Endothelial cell of umbilical vein (primary cell): ENCODE data around the gene NAAA. TPM values are rescaled to one million over a fixed set of nuclear protein-coding genes. Genes with fewer than 3 reads are reported as not detected.

Experiments
- Bru-seq: library from RNA; stranded (reverse); fragments of 400-500 nt; gene quantifications from one replicate; lab custom pipeline; 2021; lab: Mats Ljungman, UMichigan
- BruChase-seq, 2 experiments: library from RNA; stranded (reverse); fragments of 400-500 nt; gene quantifications; one replicate each; lab custom pipeline; 2021; lab: Mats Ljungman, UMichigan
- BruUV-seq: library from RNA; stranded (reverse); fragments of 400-500 nt; replicated peaks from 2 replicates; lab custom pipeline; 2021; lab: Mats Ljungman, UMichigan
- CTCF ChIA-PET: fragments of 300-600, 350-600 bp; sonication (Branson Sonifier 250); formaldehyde crosslinking; loops from one replicate; lab custom pipeline; 2021; ENCODE audit warnings: antibody characterized with exemption, inconsistent platforms; lab: Charles Lee
- POLR2A ChIA-PET: fragments of 300-600, 350-600 bp; sonication (Branson Sonifier 250); formaldehyde crosslinking; loops from one replicate; lab custom pipeline; 2021; ENCODE audit warnings: antibody characterized with exemption, inconsistent platforms; lab: Charles Lee
- DNase-seq: peaks from one replicate; pipeline ENCODE4 v3.0.0-alpha.2; 2011; ENCODE audit warnings: low read depth, low spot score
- FAIRE-seq: peaks from 2 replicates; lab custom pipeline; 2011; peaks lifted over from hg19 to GRCh38; lab: Jason Lieb, UNC
- H2AFZ ChIP-seq: 2 replicates; pipeline ENCODE4 v1.6.0; 2012; ENCODE audit warnings: low read depth, low read length, control low read depth, inconsistent platforms
- H3K27ac ChIP-seq: 2 replicates; pipeline ENCODE4 v1.5.1; 2011; ENCODE audit warnings: low read depth, mild to moderate bottlenecking, control low read depth, low read length, moderate library complexity; ENCODE audit not compliant: insufficient read depth
- H3K27me3 ChIP-seq, 2 experiments: 2 replicates each; pipeline versions ENCODE4 v1.6.0 to v1.6.1; 2011; ENCODE audit warnings: low read length in 2 of 2, mixed read lengths in 1 of 2; ENCODE audit not compliant: control insufficient read depth in 2 of 2, insufficient read depth in 2 of 2
- H3K36me3 ChIP-seq, 2 experiments: 2 replicates in 1 of 2; 3 replicates in 1 of 2; pipeline ENCODE4 v1.5.1; 2011; ENCODE audit warnings: low read length in 2 of 2, mild to moderate bottlenecking in 1 of 2, moderate library complexity in 1 of 2; ENCODE audit not compliant: control insufficient read depth in 2 of 2, insufficient read depth in 2 of 2; ENCODE audit errors: extremely low read depth in 1 of 2
- H3K4me1 ChIP-seq: 3 replicates; pipeline ENCODE4 v1.5.1; 2011; ENCODE audit warnings: mild to moderate bottlenecking, low read length; ENCODE audit not compliant: control insufficient read depth, insufficient read depth; ENCODE audit errors: extremely low read depth
- H3K4me2 ChIP-seq: 2 replicates; pipeline ENCODE4 v1.6.1; 2011; ENCODE audit warnings: low read length, control low read depth, mixed read lengths; ENCODE audit not compliant: insufficient read depth
- H3K4me3 ChIP-seq, 3 experiments: fragments of 200-600 bp in 1 of 3; sonication (generic), shearing (Covaris generic) in 1 of 3; replicated peaks in 1 of 3; 2 replicates each; pipeline ENCODE4 v1.5.1; 2011 to 2016; ENCODE audit warnings: control low read depth in 3 of 3, low read length in 3 of 3, mild to moderate bottlenecking in 2 of 3, inconsistent platforms in 1 of 3, low read depth in 1 of 3, moderate library complexity in 1 of 3; ENCODE audit not compliant: insufficient read depth in 1 of 3
- H3K79me2 ChIP-seq: 2 replicates; pipeline ENCODE4 v1.6.0; 2012; ENCODE audit warnings: low read length, inconsistent platforms; ENCODE audit not compliant: control insufficient read depth, insufficient read depth
- H3K9ac ChIP-seq: replicated peaks from 2 replicates; pipeline ENCODE3; 2011; ENCODE audit warnings: low read length, control low read depth; ENCODE audit not compliant: insufficient read depth; ENCODE audit errors: extremely low read depth
- H3K9me1 ChIP-seq: replicated peaks from 3 replicates; pipeline ENCODE4 v1.6.0; 2011; ENCODE audit warnings: mild to moderate bottlenecking, low read length; ENCODE audit not compliant: control insufficient read depth, insufficient read depth; ENCODE audit errors: extremely low read depth
- H3K9me3 ChIP-seq: replicated peaks from 2 replicates; pipeline ENCODE4 v1.5.1; 2012; ENCODE audit warnings: low read length, inconsistent platforms; ENCODE audit not compliant: control insufficient read depth, insufficient read depth
- H4K20me1 ChIP-seq: replicated peaks from 2 replicates; pipeline ENCODE3; 2011; ENCODE audit warnings: mild to moderate bottlenecking, low read length; ENCODE audit not compliant: control insufficient read depth, insufficient read depth; ENCODE audit errors: extremely low read depth
- CTCF ChIP-seq, 2 donors: IDR thresholded peaks; 1 replicate in 1 of 2; 2 replicates in 1 of 2; pipeline ENCODE4 v1.5.1; 2011; ENCODE audit warnings: low read length in 2 of 2, mild to moderate bottlenecking in 2 of 2, moderate library complexity in 2 of 2, control low read depth in 1 of 2, inconsistent platforms in 1 of 2, low read depth in 1 of 2; ENCODE audit not compliant: insufficient read depth in 1 of 2; ENCODE audit errors: extremely low read depth in 1 of 2
- FOS ChIP-seq: IDR thresholded peaks from 2 replicates; pipeline ENCODE4 v1.6.1; 2011; ENCODE audit warnings: mild to moderate bottlenecking, low read length, moderate library complexity, borderline replicate concordance; ENCODE audit not compliant: insufficient read depth
- GATA2 ChIP-seq: IDR thresholded peaks from 2 replicates; pipeline ENCODE4 v1.7.0; 2011; ENCODE audit warnings: low read depth, mild to moderate bottlenecking, moderate library complexity, mixed read lengths, low read length; ENCODE audit not compliant: insufficient read length, insufficient read depth
- MAX ChIP-seq: IDR thresholded peaks from 2 replicates; pipeline ENCODE4 v1.6.1; 2011; ENCODE audit not compliant: insufficient read depth, insufficient read length
- MYC ChIP-seq: IDR thresholded peaks from one replicate; pipeline ENCODE4 v1.6.1; 2011; ENCODE audit warnings: mild to moderate bottlenecking, low read depth, low read length
- POLR2AphosphoS5 ChIP-seq: IDR thresholded peaks from 2 replicates; pipeline ENCODE4 v1.6.1; 2012; ENCODE audit warnings: low read depth, mild to moderate bottlenecking, control low read depth, low read length, moderate library complexity; ENCODE audit not compliant: insufficient read depth
- dilution Hi-C: fragments of 300-500 bp; cut with MboI; formaldehyde crosslinking; loops from one replicate; pipeline ENCODE4 v1.15.0; 2019; ENCODE audit warnings: low sequenced_read_pairs; ENCODE audit not compliant: extremely low pct_ligation_motif_present
- intact Hi-C: fragments of 100-400 bp; cut with micrococcal nuclease; formaldehyde crosslinking; loops from one replicate; pipeline ENCODE4 v1.10.0; 2022
- long read RNA-seq: library from polyadenylated mRNA; stranded (forward); transcript quantifications from one replicate; pipeline ENCODE4 v2.0.0, GENCODE V29; 2021
- polyA minus RNA-seq, 3 experiments: library from RNA; depleted of rRNA, polyadenylated mRNA; stranded (reverse); fragments of >200 nt; gene quantifications; 1 replicate in 1 of 3; 2 replicates in 2 of 3; pipeline ENCODE4 v1.2.3, GENCODE V29; 2011
- polyA plus RNA-seq, 4 experiments: library from polyadenylated mRNA; depleted of rRNA in 3 of 4; stranded (reverse) in 3 of 4; unstranded in 1 of 4; fragments of >200 nt; gene quantifications; 2 replicates each; pipeline versions ENCODE4 v1.2.1 to v1.2.3, GENCODE V29; 2011 to 2012; ENCODE audit warnings: missing spikeins in 1 of 4
- total RNA-seq: library from RNA; stranded (reverse); gene quantifications from 2 replicates; pipeline ENCODE4 v1.2.3, GENCODE V29; 2021

NAAA gene
- 15.3 and 20.3 TPM in 2 replicates for total RNA-seq
- 20.2 and 24.4 TPM in 2 replicates for polyA plus RNA-seq
- 17.6 and 23.4 TPM in 2 replicates for polyA plus RNA-seq (2011; cell fraction: cytosol; rRNA removed)
- polyA plus RNA-seq (2011; cell fraction: nucleus; rRNA removed) = 10.9 and 12.0 TPM in 2 replicates
- polyA plus RNA-seq (2012) = 10.4 and 12.2 TPM in 2 replicates
- 22.3 and 27.3 TPM in 2 replicates for polyA minus RNA-seq
- 18.7 TPM for polyA minus RNA-seq (2011; cell fraction: cytosol; rRNA and poly(A)+ RNA removed)
- 7.7 and 10.7 TPM in 2 replicates for polyA minus RNA-seq (2011; cell fraction: nucleus; rRNA and poly(A)+ RNA removed)
- Bru-seq, nascent RNA = percentile 53 among the genes with signal in this experiment
- percentile 54 among the genes with signal in this experiment for BruChase-seq, experiment 1, labeled RNA remaining after a 6-hour chase
- BruChase-seq, experiment 2, labeled RNA remaining after a 2-hour chase = percentile 53 among the genes with signal in this experiment
- long read RNA-seq, transcript NAAA-206 (9 exons, 1,300 nt) = minor isoform, 18 of 86 reads
- long read RNA-seq, transcript NAAA-201 (11 exons, 1,900 nt) = major isoform, 20 of 86 reads
- long read RNA-seq, partial matches to known transcripts = 18 of 86 reads
- long read RNA-seq, other reads (novel, unspliced or antisense) = 29 of 86 reads

GRCh38 chr4:75940692-75941253, at the start of gene NAAA:
TSS of gene NAAA (minus strand) at chr4:75941013. CDS start at chr4:75940949, 64 bp downstream.
- DNase-seq = peak; percentile 81
- intact Hi-C loops (loop anchor here (1.0 kb wide), 2 partner anchors 24 to 45 kb away; no protein-coding TSS in a partner anchor), dilution Hi-C loops (no loop called here)
- no peak within 1 kb of the TSS for H3K27ac ChIP-seq
- peak within 1 kb of the TSS; percentile 82 for H3K4me2 ChIP-seq
- no TSS peak for BruUV-seq
- peak within 1 kb of the TSS; percentile 46 to 62 (median 61) for H3K4me3 ChIP-seq
- H3K27me3 ChIP-seq = no peaks in the 10 kb centered on the region
- no peaks in the 10 kb centered on the region for H3K79me2 ChIP-seq
- H3K36me3 ChIP-seq = no peaks in the 10 kb centered on the region
- peaks cover 3% of the 10 kb centered on the region for H3K4me1 ChIP-seq
- no peaks in the 10 kb centered on the region for H3K9me1 ChIP-seq
- no peaks in the 10 kb centered on the region for H3K9me3 ChIP-seq
- TF ChIP-seq POLR2AphosphoS5 (peak; percentile 42), FOS (no peak), GATA2 (no peak), CTCF (IDR thresholded peaks at IDR 0.05; ENCODE audit: extremely low read depth in 1 of 2, insufficient read depth in 1 of 2, low read depth in 1 of 2, low read length in 2 of 2) (peak in 1 of 2 donors; percentile 36), MYC (no peak), MAX (no peak)
- H4K20me1 ChIP-seq = no peaks in the 10 kb centered on the region
- CTCF ChIA-PET = interaction anchor here (0.7 to 2.8 kb wide), 9 partner anchors 8 to 399 kb away, joined by 3 to 30 read pairs (median 3); partner anchors contain the start of gene SDAD1
- POLR2A ChIA-PET = no interaction called here
- FAIRE-seq = no peak
- peak within 1 kb of the TSS; percentile 54 for H3K9ac ChIP-seq
- H2AFZ ChIP-seq = peak within 1 kb of the TSS; percentile 91
